Smooth muscle cell of the brain vasculature (primary cell): ENCODE data around the gene PTCRA.

Source experiments
- DNase-seq: peaks from one replicate; pipeline ENCODE4 v3.0.0-alpha.2; 2012; ENCODE audit warnings: low read depth, low spot score

PTCRA gene

DNA sequence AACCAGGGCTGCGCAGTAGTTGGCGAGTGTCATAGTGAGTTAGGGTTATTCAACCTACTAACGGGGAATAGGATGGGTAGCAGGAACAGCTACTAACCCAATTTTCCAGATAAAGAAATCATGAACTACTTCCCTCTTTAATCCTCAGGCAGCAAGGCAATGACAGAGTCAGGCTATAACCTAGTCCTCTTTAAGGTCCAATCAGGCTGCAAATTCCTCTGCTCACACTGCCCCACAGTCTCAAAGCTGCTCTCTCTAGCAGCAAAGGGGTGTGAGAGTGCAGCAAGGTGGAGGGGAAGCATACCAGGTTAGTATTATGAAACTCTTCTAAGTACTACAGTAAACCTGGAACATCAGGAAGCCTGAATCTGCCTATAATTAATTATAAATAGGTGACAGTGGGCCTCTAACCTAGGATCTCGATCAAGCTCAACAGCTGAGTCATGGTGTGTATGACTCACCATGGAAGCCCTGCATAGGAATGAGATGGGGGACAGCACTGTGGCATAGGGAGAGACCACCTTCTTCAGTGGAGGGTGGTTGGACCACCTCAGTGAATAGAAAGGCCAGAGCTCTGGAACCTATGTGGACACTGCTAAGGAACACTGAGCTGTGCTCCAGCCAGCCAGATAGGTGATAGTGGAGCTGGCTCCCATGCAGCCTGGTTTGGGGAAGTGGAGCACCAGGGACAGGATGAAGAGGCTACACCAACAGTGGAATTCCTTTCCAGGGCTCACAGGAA lies 55.2 kb downstream of the PTCRA start:
- DNase-seq = no peak

DNA sequence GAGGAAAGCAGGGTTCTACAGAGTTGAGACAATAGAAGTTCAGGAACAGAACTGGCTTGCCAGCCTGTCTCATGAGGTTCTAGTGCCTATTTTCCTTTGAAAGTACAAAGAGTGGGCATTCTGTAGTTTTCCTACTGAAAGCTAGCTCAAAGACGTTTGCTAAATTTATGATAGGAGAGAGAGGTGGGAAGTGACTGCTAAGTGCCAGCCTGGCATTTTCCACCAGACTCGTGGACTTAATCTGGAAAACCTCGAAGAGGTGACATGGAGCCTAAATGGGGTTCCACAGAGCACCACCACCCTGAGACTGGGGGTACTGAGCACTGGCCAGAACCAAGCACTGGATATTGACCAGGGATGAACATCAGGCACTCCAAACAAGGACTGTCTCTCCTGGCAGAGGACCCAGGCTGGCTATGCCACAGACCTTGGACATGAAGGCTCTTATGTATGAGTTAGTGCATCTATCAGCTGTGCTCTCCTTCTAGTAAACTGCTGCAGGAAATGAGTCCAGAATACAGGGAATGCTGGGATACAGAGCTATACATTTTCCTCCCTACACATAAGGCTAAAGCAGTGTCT lies 56.0 kb downstream of the PTCRA start:
- DNase-seq = no peak

GRCh38 chr6:42973926-42974325 lies 58.1 kb downstream of the PTCRA start:
- no peak for DNase-seq

DNA sequence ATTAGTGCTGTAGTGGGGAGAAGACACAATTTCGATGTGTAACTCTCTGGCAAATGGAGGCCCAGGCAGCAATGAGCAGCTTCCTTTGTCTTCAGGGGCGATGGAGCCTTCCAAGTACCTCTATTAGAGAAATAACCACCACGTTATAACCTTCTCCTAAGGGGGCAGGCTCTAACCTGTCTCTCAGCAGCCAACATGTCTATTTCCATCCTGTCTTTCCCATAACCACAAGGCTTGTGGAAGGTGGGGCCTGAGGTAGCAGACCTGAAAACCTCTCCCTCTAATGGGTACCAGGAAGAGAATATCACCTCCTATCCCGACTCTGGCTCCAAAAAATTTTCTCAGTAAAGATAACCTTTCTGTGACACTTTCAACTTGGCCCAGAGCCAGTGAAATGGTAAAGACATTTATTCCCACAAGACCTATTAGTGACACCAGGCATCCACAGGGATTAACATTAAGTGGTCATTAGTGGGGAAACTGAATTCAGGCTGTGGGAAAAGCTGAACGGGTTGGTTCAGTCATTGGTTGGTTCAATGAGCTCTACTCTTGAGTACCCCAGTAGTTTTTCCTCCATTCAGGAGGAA lies 59.2 kb downstream of the PTCRA start:
- no peak for DNase-seq
